AG04450 (cell line): ENCODE measurements around the gene ADAMTSL2. TPM values are rescaled to one million over a fixed set of nuclear protein-coding genes. Genes with fewer than 3 reads are reported as not detected.

ENCODE experiments used
- CTCF ChIA-PET: fragments of 300-600, 350-600 bp; formaldehyde crosslinking; extraction: SDS; loops from one replicate; lab custom pipeline; 2022; ENCODE audit warnings: antibody characterized with exemption, inconsistent platforms; lab: Charles Lee
- POLR2A ChIA-PET: fragments of 350-600 bp; formaldehyde crosslinking; extraction: SDS; loops from one replicate; lab custom pipeline; 2021; ENCODE audit warnings: antibody characterized with exemption, inconsistent platforms; lab: Yijun Ruan, JAX
- DNase-seq: peaks from one replicate; pipeline ENCODE4 v3.0.0-alpha.2; 2011; ENCODE audit warnings: low read depth, low spot score
- H3K27ac ChIP-seq: one replicate; pipeline ENCODE4 v1.5.1; 2012; ENCODE audit warnings: low read depth, low read length, control low read depth
- H3K27me3 ChIP-seq: one replicate; pipeline ENCODE4 v1.6.0; 2012; ENCODE audit warnings: low read length; ENCODE audit not compliant: control insufficient read depth, insufficient read depth
- H3K4me3 ChIP-seq: 2 replicates; pipeline ENCODE4 v1.5.1; 2011; ENCODE audit warnings: mild to moderate bottlenecking, low read depth, low read length, control low read depth
- H3K9me3 ChIP-seq: 2 replicates; pipeline ENCODE4 v1.5.1; 2012; ENCODE audit warnings: low read length; ENCODE audit not compliant: control insufficient read depth, insufficient read depth
- polyA plus RNA-seq: library from polyadenylated mRNA; depleted of rRNA; stranded (reverse); fragments of >200 nt; gene quantifications from 2 replicates; pipeline ENCODE4 v1.2.3, GENCODE V29; 2011
- TF ChIP-seq, protein P1 (sequence below): IDR thresholded peaks from 2 replicates; pipeline ENCODE4 v1.5.1; 2011; ENCODE audit warnings: low read depth, low read length, control low read depth, inconsistent platforms

ADAMTSL2 gene
- polyA plus RNA-seq, 1 experiment: not detected

DNA sequence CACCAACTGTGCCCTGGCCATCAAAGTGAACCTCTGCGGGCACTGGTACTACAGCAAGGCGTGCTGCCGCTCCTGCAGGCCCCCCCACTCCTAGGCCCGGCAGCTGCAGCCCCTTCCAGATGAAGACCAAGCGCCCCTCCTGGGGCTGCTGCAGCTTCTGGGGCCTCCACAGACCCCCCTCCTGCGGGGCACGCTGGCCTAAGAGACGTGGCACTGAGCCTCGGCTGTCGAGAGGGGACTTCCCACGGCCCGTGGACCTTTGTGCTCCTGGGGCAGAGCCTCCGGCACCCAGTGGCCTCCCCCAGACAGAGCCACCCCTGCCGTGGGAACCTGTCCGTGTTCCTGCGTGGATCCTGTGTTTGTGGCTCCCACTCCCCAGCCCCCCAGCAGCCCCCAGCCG lies 40.3 kb downstream of the ADAMTSL2 start:
- POLR2A ChIA-PET: no interaction called here
- Histone ChIP-seq H3K27ac (no peak overlapping the region), H3K4me3 (no peak overlapping the region), H3K27me3 (peaks cover 50% of the 10 kb centered on the region), H3K9me3 (no peaks in the 10 kb centered on the region; the same call in 1 of the 2 replicates)
- no peak for DNase-seq
- CTCF ChIA-PET: no interaction called here
- TF ChIP-seq, protein P1, sequence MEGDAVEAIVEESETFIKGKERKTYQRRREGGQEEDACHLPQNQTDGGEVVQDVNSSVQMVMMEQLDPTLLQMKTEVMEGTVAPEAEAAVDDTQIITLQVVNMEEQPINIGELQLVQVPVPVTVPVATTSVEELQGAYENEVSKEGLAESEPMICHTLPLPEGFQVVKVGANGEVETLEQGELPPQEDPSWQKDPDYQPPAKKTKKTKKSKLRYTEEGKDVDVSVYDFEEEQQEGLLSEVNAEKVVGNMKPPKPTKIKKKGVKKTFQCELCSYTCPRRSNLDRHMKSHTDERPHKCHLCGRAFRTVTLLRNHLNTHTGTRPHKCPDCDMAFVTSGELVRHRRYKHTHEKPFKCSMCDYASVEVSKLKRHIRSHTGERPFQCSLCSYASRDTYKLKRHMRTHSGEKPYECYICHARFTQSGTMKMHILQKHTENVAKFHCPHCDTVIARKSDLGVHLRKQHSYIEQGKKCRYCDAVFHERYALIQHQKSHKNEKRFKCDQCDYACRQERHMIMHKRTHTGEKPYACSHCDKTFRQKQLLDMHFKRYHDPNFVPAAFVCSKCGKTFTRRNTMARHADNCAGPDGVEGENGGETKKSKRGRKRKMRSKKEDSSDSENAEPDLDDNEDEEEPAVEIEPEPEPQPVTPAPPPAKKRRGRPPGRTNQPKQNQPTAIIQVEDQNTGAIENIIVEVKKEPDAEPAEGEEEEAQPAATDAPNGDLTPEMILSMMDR: no peak

DNA sequence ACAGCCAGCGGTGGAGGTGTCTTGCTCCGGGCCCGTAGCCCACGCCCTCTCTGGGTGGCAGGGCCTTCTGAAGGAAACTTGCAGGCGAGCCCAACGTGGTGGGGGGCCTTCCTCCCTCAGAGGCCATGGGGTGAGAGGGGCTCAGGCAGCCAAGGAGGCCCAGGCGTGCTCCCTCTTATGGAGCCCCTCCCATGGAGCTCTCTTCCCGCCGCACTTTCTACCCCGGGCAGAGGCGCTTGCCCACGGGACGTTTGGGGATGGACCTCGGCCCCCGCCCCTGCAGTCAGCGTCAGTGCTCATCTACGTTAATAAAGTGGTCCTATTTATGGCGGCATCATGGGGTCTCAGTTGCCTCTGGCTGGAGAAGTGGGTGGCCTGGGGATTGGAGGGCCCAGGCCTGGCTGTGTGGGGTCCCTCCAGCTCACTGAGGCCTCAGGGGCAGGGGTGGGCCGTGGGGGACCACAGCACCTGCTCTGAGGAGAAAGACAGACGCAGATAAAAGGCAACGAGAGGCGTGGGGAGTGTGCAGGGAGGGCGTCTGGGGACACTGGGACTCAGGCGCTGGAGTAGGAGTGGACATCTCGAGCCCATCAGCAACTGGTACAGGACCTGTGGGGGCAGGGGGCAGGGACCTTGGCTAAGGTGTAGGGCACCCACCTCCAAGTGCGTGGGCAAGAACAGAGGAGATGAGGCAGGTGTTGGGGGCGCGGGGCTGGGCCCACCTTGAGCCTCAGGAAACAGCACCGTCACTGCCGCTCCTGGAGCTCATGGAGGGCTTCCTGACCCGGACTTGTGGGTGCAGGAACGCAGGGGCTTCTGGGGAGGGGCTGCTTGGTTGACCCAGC lies 40.9 kb downstream of the ADAMTSL2 start:
- TF ChIP-seq, protein P1: no peak
- Histone ChIP-seq H3K4me3 (no peak overlapping the region), H3K27me3 (peaks cover 49% of the 10 kb centered on the region), H3K9me3 (no peaks in the 10 kb centered on the region; the same call in 1 of the 2 replicates), H3K27ac (no peak overlapping the region)
- POLR2A ChIA-PET: no interaction called here
- no peak for DNase-seq
- CTCF ChIA-PET: no interaction called here

DNA sequence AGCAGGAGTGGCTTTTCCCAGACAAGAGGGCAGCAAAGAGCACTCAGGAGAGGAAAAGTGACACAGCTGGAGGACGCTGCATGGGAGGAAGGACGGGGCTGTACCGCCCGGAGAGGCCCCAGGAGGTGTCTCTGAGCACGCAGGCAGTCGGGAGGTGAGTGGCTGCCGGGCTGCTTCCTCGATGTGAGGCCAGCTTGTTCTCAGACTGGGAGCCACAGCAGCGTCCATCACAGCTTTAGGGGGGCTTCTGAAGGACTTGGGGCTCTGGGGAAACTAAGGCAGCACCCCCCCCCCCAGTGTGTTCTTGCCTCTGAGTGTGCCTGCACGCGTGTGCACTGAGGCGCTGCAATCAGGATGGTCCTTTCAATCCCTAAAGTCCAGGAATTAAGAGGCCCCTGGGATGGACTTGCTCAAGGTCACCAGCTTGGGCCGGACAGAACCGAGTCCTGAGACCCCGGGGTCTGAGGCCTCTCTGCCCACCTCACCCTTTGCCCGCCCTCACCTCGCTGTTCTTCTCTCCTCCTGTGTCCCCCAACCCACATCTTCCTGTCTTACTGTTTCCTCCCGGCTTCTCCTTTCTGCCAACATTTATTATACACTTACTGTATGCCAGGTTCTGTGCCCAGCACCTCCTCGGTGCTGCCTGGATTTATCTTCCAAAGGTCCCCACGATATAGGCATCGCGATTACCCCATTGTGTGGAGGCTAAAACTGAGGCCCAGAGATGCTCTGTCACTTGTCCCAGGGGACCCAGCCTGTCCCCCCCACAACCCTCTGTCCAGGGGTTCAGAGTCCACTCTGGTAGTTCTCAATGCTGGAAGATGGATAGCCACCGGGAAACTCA lies 41.7 kb downstream of the ADAMTSL2 start:
- Histone ChIP-seq H3K27me3 (peaks cover 46% of the 10 kb centered on the region), H3K9me3 (no peaks in the 10 kb centered on the region; the same call in 1 of the 2 replicates), H3K27ac (no peak overlapping the region), H3K4me3 (no peak overlapping the region)
- TF ChIP-seq, protein P1: no peak
- CTCF ChIA-PET: no interaction called here
- POLR2A ChIA-PET: no interaction called here
- DNase-seq: no peak

DNA sequence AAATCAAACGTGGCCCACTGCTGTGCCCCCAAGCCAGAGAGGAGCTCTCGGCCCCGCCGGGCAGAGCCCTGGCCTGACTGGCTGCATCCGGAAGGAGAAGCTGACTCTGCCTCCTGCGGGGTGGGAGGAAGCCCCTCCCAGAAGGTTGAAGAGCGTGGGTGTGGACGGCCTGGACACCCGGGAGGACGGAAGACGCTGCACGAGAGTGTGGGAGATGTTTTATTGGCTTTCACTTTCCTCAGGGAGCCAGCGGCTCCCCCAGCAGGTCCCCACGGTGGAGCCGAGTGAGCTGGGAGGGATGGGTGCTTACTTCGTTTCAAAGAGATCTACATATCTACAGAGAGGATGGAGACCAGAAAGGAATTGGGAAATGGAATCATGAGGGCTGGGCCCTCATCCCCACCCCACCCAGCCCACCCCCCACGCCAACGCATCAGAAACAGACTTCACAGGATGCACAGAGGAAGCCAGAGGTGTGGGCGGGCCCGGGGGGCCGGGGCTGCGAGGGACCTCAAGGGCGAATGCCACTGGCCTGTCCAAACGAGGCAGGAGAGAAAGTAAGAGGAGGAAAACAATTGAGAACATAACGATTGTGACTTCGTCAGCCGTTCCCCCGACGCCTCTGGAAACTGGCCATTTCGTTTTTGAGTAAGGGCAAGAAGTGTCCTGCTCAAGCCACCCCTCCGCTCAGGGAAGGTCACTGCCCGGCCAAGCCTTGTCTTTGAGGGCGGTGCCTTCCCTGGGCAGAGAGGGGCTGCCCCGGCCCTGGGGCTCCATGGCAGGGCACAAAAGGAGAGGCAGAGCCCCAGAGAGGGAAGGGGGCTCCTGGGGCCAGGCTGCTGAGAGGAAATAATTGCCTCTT lies 42.6 kb downstream of the ADAMTSL2 start:
- ChIA-PET CTCF (no interaction called here), POLR2A (no interaction called here)
- DNase-seq: no peak
- Histone ChIP-seq H3K27me3 (peaks cover 43% of the 10 kb centered on the region), H3K4me3 (no peak overlapping the region), H3K9me3 (no peaks in the 10 kb centered on the region; the same call in 1 of the 2 replicates), H3K27ac (no peak overlapping the region)
- TF ChIP-seq, protein P1: no peak
